ENCODE measurements around the gene TBC1D22B. TPM values are rescaled to one million over a fixed set of nuclear protein-coding genes. Genes with fewer than 3 reads are reported as not detected.
A peak's percentile ranks its signal among the peaks of the same experiment; 100 is the strongest.

Gene TBC1D22B
- total RNA-seq, 6 donors from 2014 or later = 10.0 to 17.8 (median 10.9) TPM

DNA sequence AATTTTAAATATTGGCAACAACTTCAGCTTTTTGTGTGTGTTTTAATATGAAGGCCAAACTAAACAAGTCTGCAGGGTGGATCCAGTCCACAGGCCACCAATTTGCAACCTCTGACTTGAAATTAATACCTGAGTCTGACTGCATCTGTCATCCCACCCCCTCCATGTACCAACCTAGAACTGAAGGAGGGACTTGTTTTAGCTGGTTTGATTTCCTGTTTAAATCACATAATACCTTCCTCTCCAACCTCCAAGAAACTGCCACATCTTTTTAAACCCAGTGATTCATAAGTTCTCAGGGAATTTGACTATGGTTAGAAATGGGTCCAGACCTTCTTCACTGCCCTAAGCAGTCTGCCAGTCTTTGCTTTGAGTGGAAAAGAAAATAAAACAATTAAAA lies 117.8 kb downstream of the TBC1D22B start:
- no peak for DNase-seq
- Histone ChIP-seq H3K36me3 (peaks cover 0 to 58% (median 20%) of the 10 kb centered on the region in 4 donors), H3K4me1 (peaks cover 2 to 17% (median 12%) of the 10 kb centered on the region in 4 donors), H3K4me3 (no peak overlapping the region), H3K27ac (no peak overlapping the region), H3K27me3 (no peaks in the 10 kb centered on the region), H3K9me3 (no peaks in the 10 kb centered on the region)
- ATAC-seq (ENCODE audit: low FRiP score in 2 of 2) = no peak
- TF ChIP-seq POLR2A (IDR thresholded peaks at IDR 0.05) (no peak), POLR2AphosphoS5 (IDR thresholded peaks at IDR 0.05) (no peak), EP300 (IDR thresholded peaks at IDR 0.05) (no peak)
- TF ChIP-seq, protein P1, sequence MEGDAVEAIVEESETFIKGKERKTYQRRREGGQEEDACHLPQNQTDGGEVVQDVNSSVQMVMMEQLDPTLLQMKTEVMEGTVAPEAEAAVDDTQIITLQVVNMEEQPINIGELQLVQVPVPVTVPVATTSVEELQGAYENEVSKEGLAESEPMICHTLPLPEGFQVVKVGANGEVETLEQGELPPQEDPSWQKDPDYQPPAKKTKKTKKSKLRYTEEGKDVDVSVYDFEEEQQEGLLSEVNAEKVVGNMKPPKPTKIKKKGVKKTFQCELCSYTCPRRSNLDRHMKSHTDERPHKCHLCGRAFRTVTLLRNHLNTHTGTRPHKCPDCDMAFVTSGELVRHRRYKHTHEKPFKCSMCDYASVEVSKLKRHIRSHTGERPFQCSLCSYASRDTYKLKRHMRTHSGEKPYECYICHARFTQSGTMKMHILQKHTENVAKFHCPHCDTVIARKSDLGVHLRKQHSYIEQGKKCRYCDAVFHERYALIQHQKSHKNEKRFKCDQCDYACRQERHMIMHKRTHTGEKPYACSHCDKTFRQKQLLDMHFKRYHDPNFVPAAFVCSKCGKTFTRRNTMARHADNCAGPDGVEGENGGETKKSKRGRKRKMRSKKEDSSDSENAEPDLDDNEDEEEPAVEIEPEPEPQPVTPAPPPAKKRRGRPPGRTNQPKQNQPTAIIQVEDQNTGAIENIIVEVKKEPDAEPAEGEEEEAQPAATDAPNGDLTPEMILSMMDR (IDR thresholded peaks at IDR 0.05) = no peak

DNA sequence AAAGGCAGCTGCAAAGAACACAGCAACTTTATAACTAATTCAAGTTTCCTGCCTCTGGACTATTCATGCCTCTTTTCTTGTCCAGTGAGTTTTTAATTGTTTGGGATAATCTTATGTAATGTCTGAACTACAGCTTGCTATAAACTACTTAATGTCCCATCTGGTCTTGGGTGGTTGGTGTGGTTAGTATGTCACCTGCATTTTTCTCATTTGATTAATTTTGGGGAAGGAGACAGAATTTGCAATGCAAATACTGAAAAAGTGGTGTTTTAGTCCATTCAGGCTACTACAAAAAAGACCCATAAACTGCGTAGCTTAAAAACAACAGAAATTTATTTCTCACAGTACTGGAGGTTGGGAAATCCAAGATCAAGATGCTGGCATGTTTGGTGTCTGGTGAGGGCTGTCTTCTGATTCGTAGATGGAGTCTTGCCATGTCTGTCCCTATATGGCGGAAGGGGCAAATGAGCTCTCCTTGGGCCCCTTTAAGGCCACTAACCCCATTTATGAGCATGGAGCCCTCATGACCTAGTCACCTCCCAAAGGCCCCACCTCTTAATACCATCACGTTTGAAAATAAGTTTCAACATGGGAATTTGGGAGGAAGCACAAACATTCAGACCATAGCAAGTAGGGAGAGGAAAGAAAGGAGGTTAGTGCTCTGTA lies 118.6 kb downstream of the TBC1D22B start:
- Histone ChIP-seq H3K27ac (no peak overlapping the region), H3K36me3 (peaks cover 0 to 63% (median 23%) of the 10 kb centered on the region in 4 donors), H3K4me3 (no peak overlapping the region), H3K9me3 (no peaks in the 10 kb centered on the region), H3K4me1 (peaks cover 0 to 9% (median 4%) of the 10 kb centered on the region in 4 donors), H3K27me3 (no peaks in the 10 kb centered on the region)
- TF ChIP-seq EP300 (IDR thresholded peaks at IDR 0.05) (no peak), POLR2A (IDR thresholded peaks at IDR 0.05) (no peak), POLR2AphosphoS5 (IDR thresholded peaks at IDR 0.05) (no peak)
- TF ChIP-seq, protein P1 (IDR thresholded peaks at IDR 0.05) = no peak
- ATAC-seq (ENCODE audit: low FRiP score in 2 of 2) (no peak), DNase-seq (no peak)
- WGBS, 2 donors = 79 to 86% methylated on average over 4 of the region's 4 CpGs

DNA sequence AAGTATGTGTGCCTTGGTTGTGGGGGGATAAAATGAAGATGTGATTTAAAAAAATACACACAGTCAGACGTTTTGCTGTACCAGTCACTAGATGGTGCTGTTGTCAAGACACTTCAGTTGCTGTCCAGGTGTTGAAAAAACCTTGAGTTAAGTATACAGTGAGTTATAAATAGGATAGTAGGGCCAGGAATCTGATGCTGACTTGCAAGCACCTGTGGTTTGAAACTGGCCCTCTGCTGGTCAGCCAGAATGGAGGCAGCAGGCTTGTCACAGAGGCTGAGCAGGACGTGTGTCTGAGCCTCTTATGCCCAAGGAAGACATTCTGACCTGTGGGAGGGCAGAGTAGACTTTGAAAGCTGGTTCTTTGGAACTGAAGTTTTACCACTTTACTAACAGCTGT lies 124.0 kb downstream of the TBC1D22B start:
- TF ChIP-seq POLR2A (IDR thresholded peaks at IDR 0.05) = no peak
- TF ChIP-seq, protein P1 (IDR thresholded peaks at IDR 0.05) = peak; percentile 37 to 77 (median 56)
- Histone ChIP-seq H3K36me3 (peaks cover 4 to 74% (median 27%) of the 10 kb centered on the region in 4 donors), H3K4me3 (no peak overlapping the region), H3K4me1 (no peaks in the 10 kb centered on the region), H3K9me3 (no peaks in the 10 kb centered on the region), H3K27ac (no peak overlapping the region), H3K27me3 (no peaks in the 10 kb centered on the region)
- peak; percentile 31 to 85 for ATAC-seq (ENCODE audit: low FRiP score in 2 of 2)
- 6 to 46% methylated on average over 1 to 2 of the region's 2 CpGs for WGBS, 2 donors
- peak in 1 of 2 donors; percentile 67 for DNase-seq

Small RNAs within 50 kb of the gene (small RNA-seq; reads per million reads assigned to genes)
- gene AL096712.1 (0 reads per million in 4 donors), gene RN7SL273P (0 reads per million in 4 donors)

Other genes with a start within 250 kb of the TBC1D22B start
- 10 to 100 TPM; 26.9 to 80.9 (median 36.0) TPM for gene PIM1, start 87.6 kb upstream of the TBC1D22B start, total RNA-seq
- 1 to 10 TPM in 4 of 6 donors, under 1 TPM in 2; 0.67 to 3.4 (median 1.1) TPM for gene TMEM217, start 372 bp downstream of the TBC1D22B start, total RNA-seq
- gene RNF8, start 96.2 kb downstream of the TBC1D22B start, total RNA-seq = 10 to 100 TPM; 14.7 to 32.3 (median 17.1) TPM
- gene CMTR1, start 175.4 kb downstream of the TBC1D22B start, total RNA-seq = 10 to 100 TPM; 34.5 to 80.7 (median 38.1) TPM
- 10 to 100 TPM in 4 of 6 donors, 1 to 10 TPM in 1, not detected in 1; 9.7 to 45.0 (median 16.7) TPM for gene CCDC167, start 242.1 kb downstream of the TBC1D22B start, total RNA-seq